K562 (cell line): ENCODE results near the gene TRIM44. TPM values are rescaled to one million over a fixed set of nuclear protein-coding genes. Genes with fewer than 3 reads are reported as not detected.

ENCODE experiments used
- ATAC-seq: fragments of 200-7000 bp; cut with Tn5 transposase; 3 replicates; pipeline ENCODE4 v1.9.1; 2020; ENCODE audit warnings: moderate library complexity
- BruUV-seq: library from RNA; stranded (reverse); fragments of 400-500 nt; replicated peaks from 2 replicates; lab custom pipeline; 2021; lab: Mats Ljungman, UMichigan
- CTCF ChIA-PET: fragments of 300-600 bp; formaldehyde crosslinking; extraction: SDS; loops from one replicate; lab custom pipeline; 2021; ENCODE audit warnings: low intra/inter-chr PET ratio; lab: Yijun Ruan, JAX
- POLR2A ChIA-PET: fragments of 300-600, 350-650 bp; sonication (Branson Sonifier 250); formaldehyde crosslinking; extraction: SDS; loops from one replicate; lab custom pipeline; 2021; ENCODE audit warnings: antibody characterized with exemption, inconsistent platforms; lab: Yijun Ruan, JAX
- DNase-seq, 4 experiments: peaks; one replicate each; pipeline versions ENCODE4 v3.0.0 to v3.0.0-alpha.2; 2011 to 2018; ENCODE audit warnings: low spot score in 3 of 4, mixed read lengths in 3 of 4; ENCODE audit errors: extremely low read depth in 1 of 4
- FAIRE-seq: peaks from 2 replicates; lab custom pipeline; 2011; peaks lifted over from hg19 to GRCh38; lab: Jason Lieb, UNC
- H2AFZ ChIP-seq: 2 replicates; pipeline ENCODE4 v1.6.0; 2011; ENCODE audit warnings: low read depth, low read length, control low read depth, inconsistent platforms
- H3K27ac ChIP-seq: fragments of 200-600 bp; 3 replicates; pipeline ENCODE4 v1.8.0; 2011; ENCODE audit warnings: low read depth, mild to moderate bottlenecking, control low read depth, inconsistent platforms, low read length, moderate library complexity, mixed read lengths; ENCODE audit errors: extremely low read depth
- H3K27me3 ChIP-seq, 2 experiments: fragments of 300-600 bp in 1 of 2; 2 replicates in 1 of 2; 3 replicates in 1 of 2; pipeline versions ENCODE4 v1.6.0 to v1.8.0; 2011; ENCODE audit warnings: inconsistent platforms in 2 of 2, low read length in 2 of 2, mild to moderate bottlenecking in 1 of 2, mixed read lengths in 1 of 2, moderate library complexity in 1 of 2; ENCODE audit not compliant: control insufficient read depth in 2 of 2, insufficient read depth in 2 of 2
- H3K36me3 ChIP-seq: fragments of 300-600 bp; 3 replicates; pipeline ENCODE4 v1.8.0; 2011; ENCODE audit warnings: mild to moderate bottlenecking, low read length, inconsistent platforms; ENCODE audit not compliant: control insufficient read depth, insufficient read depth
- H3K4me1 ChIP-seq, 2 experiments: fragments of 200-600 bp in 1 of 2; replicated peaks in 1 of 2; 2 replicates in 1 of 2; 3 replicates in 1 of 2; pipeline versions ENCODE4 v1.5.1 to v1.8.0; 2011; ENCODE audit warnings: inconsistent platforms in 2 of 2, low read length in 2 of 2, mild to moderate bottlenecking in 1 of 2, mixed read lengths in 1 of 2, moderate library complexity in 1 of 2; ENCODE audit not compliant: control insufficient read depth in 2 of 2, insufficient read depth in 2 of 2
- H3K4me2 ChIP-seq: 2 replicates; pipeline ENCODE4 v1.6.1; 2011; ENCODE audit warnings: low read length, control low read depth, inconsistent platforms, mixed read lengths; ENCODE audit not compliant: insufficient read depth
- H3K4me3 ChIP-seq: fragments of 200-600 bp; sonication (generic), shearing (Covaris generic); 2 replicates; pipeline ENCODE4 v1.5.1; 2016; ENCODE audit warnings: control low read depth, inconsistent platforms
- H3K79me2 ChIP-seq: fragments of 200-600 bp; 3 replicates; pipeline ENCODE4 v1.8.0; 2011; ENCODE audit warnings: low read length, inconsistent platforms; ENCODE audit not compliant: control insufficient read depth, insufficient read depth
- H3K9ac ChIP-seq, 2 experiments: 2 replicates each; pipeline versions ENCODE4 v1.6.0 to v1.6.1; 2011; ENCODE audit warnings: low read depth in 2 of 2, low read length in 2 of 2, control low read depth in 1 of 2, inconsistent platforms in 1 of 2, mild to moderate bottlenecking in 1 of 2, mixed read lengths in 1 of 2; ENCODE audit not compliant: insufficient read depth in 1 of 2
- H3K9me1 ChIP-seq: one replicate; pipeline ENCODE4 v1.6.0; 2011; ENCODE audit warnings: inconsistent platforms, mild to moderate bottlenecking, low read length, moderate library complexity; ENCODE audit not compliant: control insufficient read depth, insufficient read depth
- H3K9me3 ChIP-seq: replicated peaks from 2 replicates; pipeline ENCODE4 v1.5.1; 2011; ENCODE audit warnings: low read depth, low read length, inconsistent platforms; ENCODE audit not compliant: control insufficient read depth, insufficient read depth
- H4K20me1 ChIP-seq: replicated peaks from 2 replicates; pipeline ENCODE4 v1.6.1; 2011; ENCODE audit warnings: low read length, inconsistent platforms, mixed read lengths; ENCODE audit not compliant: control insufficient read depth, insufficient read depth
- GABPB2 ChIP-seq: fragments of 250-450 bp; sonication (Bioruptor Pico); conservative IDR thresholded peaks from 2 replicates; pipeline ENCODE4 v1.5.1; 2021; ENCODE audit warnings: mild to moderate bottlenecking
- GTF2A2 ChIP-seq: IDR thresholded peaks from 2 replicates; pipeline ENCODE4 v1.6.1; 2016; ENCODE audit warnings: mild to moderate bottlenecking, missing genetic modification characterization, missing compliant biosample characterization
- HMBOX1 ChIP-seq: sonication (generic); IDR thresholded peaks from 2 replicates; pipeline ENCODE4 v1.6.1; 2016
- HNRNPK ChIP-seq: fragments of 200-400 bp; formaldehyde crosslinking; IDR thresholded peaks from one replicate; pipeline ENCODE4 v1.6.1; 2018; ENCODE audit warnings: mild to moderate bottlenecking, low read depth, low read length; ENCODE audit not compliant: poor library complexity, severe bottlenecking
- KLF13 ChIP-seq: fragments of 450-650 bp; IDR thresholded peaks from 2 replicates; pipeline ENCODE4 v1.6.1; 2016; ENCODE audit warnings: missing genetic modification characterization, low read depth, mild to moderate bottlenecking, missing compliant biosample characterization, moderate library complexity, borderline replicate concordance
- L3MBTL2 ChIP-seq: fragments of 450-650 bp; IDR thresholded peaks from 2 replicates; pipeline ENCODE4 v1.6.1; 2016; ENCODE audit warnings: mild to moderate bottlenecking, moderate library complexity
- MYC ChIP-seq, 2 experiments: fragments of 250-450 bp in 1 of 2; sonication (Bioruptor Pico) in 1 of 2; IDR thresholded peaks; 2 replicates each; pipeline versions ENCODE4 v1.5.1 to v1.6.1; 2012 to 2021; ENCODE audit warnings: low read depth in 2 of 2, borderline replicate concordance in 1 of 2, improper control_type of control experiment in 1 of 2, low read length in 1 of 2, mild to moderate bottlenecking in 1 of 2, moderate library complexity in 1 of 2
- TCF15 ChIP-seq: fragments of 250-450 bp; sonication (Bioruptor Pico); IDR thresholded peaks from 2 replicates; pipeline ENCODE4 v1.8.0; 2022; ENCODE audit warnings: moderate library complexity, mild to moderate bottlenecking, inconsistent platforms
- ZBTB17 ChIP-seq: fragments of 450-650 bp; formaldehyde crosslinking; IDR thresholded peaks from 2 replicates; pipeline ENCODE4 v1.4.0; 2020; ENCODE audit warnings: mild to moderate bottlenecking
- ZBTB7A ChIP-seq: IDR thresholded peaks from 2 replicates; pipeline ENCODE4 v1.6.1; 2011; ENCODE audit warnings: low read depth, mild to moderate bottlenecking, low read length, moderate library complexity, borderline replicate concordance; ENCODE audit not compliant: control insufficient read depth
- ZSCAN32 ChIP-seq: fragments of 450-650 bp; formaldehyde crosslinking; IDR thresholded peaks from 2 replicates; pipeline ENCODE4 v1.4.0; 2020; ENCODE audit warnings: mild to moderate bottlenecking, moderate library complexity
- WGBS: fragments of 100-300 bp; shearing (Covaris generic); methylation state at CpG from one replicate; pipeline ENCODE4 v1.1.6; 2016; ENCODE audit warnings: low coverage, mixed read lengths; ENCODE audit not compliant: insufficient coverage; ENCODE audit errors: missing lambda C conversion rate; 5-methylcytosine and 5-hydroxymethylcytosine counted together
- in situ Hi-C: fragments of 300-500 bp; cut with MboI; formaldehyde crosslinking; loops from 4 replicates; pipeline ENCODE4 v1.15.0; 2018; ENCODE audit warnings: inconsistent platforms, mixed read lengths
- intact Hi-C: fragments of 100-400 bp; cut with micrococcal nuclease; formaldehyde crosslinking; loops from 2 replicates; pipeline ENCODE4 v1.14.2; 2022
- polyA plus RNA-seq, 8 experiments: library from polyadenylated mRNA; depleted of rRNA in 4 of 8; stranded (reverse) in 5 of 8; unstranded in 3 of 8; fragments of >200 nt; fragmentation: Nextera tagmentation in 2 of 8; fragmentation: Illumina TruSeq in 1 of 8; extraction: Ambion mirVana in 2 of 8; extraction: Trizol in 1 of 8; gene quantifications; 2 replicates each; pipeline versions ENCODE4 v1.2.1 to v1.2.3, GENCODE V29; 2011 to 2014; ENCODE audit warnings: inconsistent platforms in 1 of 8, missing spikeins in 1 of 8
- total RNA-seq, 7 experiments: library from RNA; depleted of rRNA in 6 of 7; stranded (reverse); fragments of >200 nt in 6 of 7; fragmentation: Illumina TruSeq in 2 of 7; extraction: Trizol in 2 of 7; gene quantifications; 2 replicates each; pipeline versions ENCODE4 v1.2.1 to v1.2.3, GENCODE V29; 2011 to 2021; ENCODE audit warnings: low replicate concordance in 1 of 7

Gene TRIM44
- total and polyA plus RNA-seq, 9 of the 15 experiments (the other 6 are each of a cell fraction or from before 2014, with no cell fraction given): 8.3 to 105 (median 37.2) TPM

DNA sequence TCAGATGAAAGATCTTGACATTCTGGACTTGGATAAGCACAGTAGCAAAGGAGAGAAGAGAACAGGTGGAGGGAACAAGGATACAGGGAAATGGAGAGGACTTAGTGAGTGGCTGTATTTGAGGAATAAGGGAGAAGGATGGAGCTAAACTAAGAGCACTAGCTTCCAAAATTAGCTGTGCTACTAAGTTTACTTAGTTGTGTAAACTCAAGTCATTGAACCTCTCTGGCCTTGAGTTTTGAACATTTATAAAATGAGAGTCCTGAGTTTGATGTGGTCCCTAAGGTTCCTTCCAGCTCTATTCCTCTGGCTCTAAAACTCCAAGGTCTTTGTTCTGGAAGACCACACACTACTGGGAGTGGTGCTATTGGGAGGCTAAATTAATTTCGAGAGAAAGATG, 100.7 kb downstream of the TRIM44 start:
- H3K4me3 ChIP-seq: no peak overlapping the region
- in situ Hi-C loops (no loop called here), intact Hi-C loops (no loop called here)
- H2AFZ ChIP-seq: no peak overlapping the region
- H3K36me3 ChIP-seq: no peaks in the 10 kb centered on the region
- H4K20me1 ChIP-seq: peaks cover 3% of the 10 kb centered on the region; the same call in 1 of the 2 replicates
- no TSS peak for BruUV-seq
- no peak for ATAC-seq
- H3K4me2 ChIP-seq: no peak overlapping the region
- H3K27ac ChIP-seq: no peak overlapping the region
- no peak for TF ChIP-seq HMBOX1
- peaks cover 2% of the 10 kb centered on the region; the same call in 1 of the 3 replicates for H3K79me2 ChIP-seq
- H3K4me1 ChIP-seq: no peaks in the 10 kb centered on the region
- H3K9ac ChIP-seq: no peak overlapping the region
- ChIA-PET POLR2A (no interaction called here), CTCF (interaction anchor here (0.6 kb wide), 1 partner anchor 705 kb away, joined by 3 read pairs; no protein-coding TSS in a partner anchor)
- no peak for FAIRE-seq
- H3K9me1 ChIP-seq: no peaks in the 10 kb centered on the region
- no peak for DNase-seq
- no peaks in the 10 kb centered on the region for H3K9me3 ChIP-seq
- H3K27me3 ChIP-seq: no peaks in the 10 kb centered on the region
- 82% methylated on average over 1 of the region's 1 CpG for WGBS

GRCh38 chr11:35763765-35764164, 101.2 kb downstream of the TRIM44 start:
- H3K79me2 ChIP-seq: peaks cover 2% of the 10 kb centered on the region; the same call in 1 of the 3 replicates
- H3K4me3 ChIP-seq: no peak overlapping the region
- H4K20me1 ChIP-seq: peaks cover 3% of the 10 kb centered on the region; the same call in 1 of the 2 replicates
- H3K27ac ChIP-seq: no peak overlapping the region
- WGBS: 86% methylated on average over 4 of the region's 4 CpGs
- DNase-seq: no peak
- ChIA-PET POLR2A (no interaction called here), CTCF (no interaction called here)
- no peak overlapping the region for H3K9ac ChIP-seq
- intact Hi-C loops (no loop called here), in situ Hi-C loops (no loop called here)
- H3K9me1 ChIP-seq: no peaks in the 10 kb centered on the region
- no peak for FAIRE-seq
- H2AFZ ChIP-seq: no peak overlapping the region
- no peaks in the 10 kb centered on the region for H3K9me3 ChIP-seq
- no peaks in the 10 kb centered on the region for H3K4me1 ChIP-seq
- no TSS peak for BruUV-seq
- no peaks in the 10 kb centered on the region for H3K27me3 ChIP-seq
- no peak for ATAC-seq
- H3K36me3 ChIP-seq: no peaks in the 10 kb centered on the region
- H3K4me2 ChIP-seq: no peak overlapping the region
- no peak for TF ChIP-seq ZBTB7A
- TF ChIP-seq MYC (IDR thresholded peaks at IDR 0.05; ENCODE audit: low read depth, low read length): no peak
- TF ChIP-seq MYC (CRISPR knock-in tag; IDR thresholded peaks at IDR 0.05; ENCODE audit: borderline replicate concordance, low read depth): no peak
- no peak for TF ChIP-seq GTF2A2 (tag)
- no peak for TF ChIP-seq KLF13 (tag)
- TF ChIP-seq ZBTB17 (CRISPR knock-in tag): no peak
- no peak for TF ChIP-seq GABPB2 (CRISPR knock-in tag)
- TF ChIP-seq HNRNPK: no peak
- TF ChIP-seq ZSCAN32 (CRISPR knock-in tag): no peak
- no peak for TF ChIP-seq L3MBTL2
- TF ChIP-seq TCF15: no peak
